ENCODE data around the gene TNPO3.

Gene TNPO3

DNA sequence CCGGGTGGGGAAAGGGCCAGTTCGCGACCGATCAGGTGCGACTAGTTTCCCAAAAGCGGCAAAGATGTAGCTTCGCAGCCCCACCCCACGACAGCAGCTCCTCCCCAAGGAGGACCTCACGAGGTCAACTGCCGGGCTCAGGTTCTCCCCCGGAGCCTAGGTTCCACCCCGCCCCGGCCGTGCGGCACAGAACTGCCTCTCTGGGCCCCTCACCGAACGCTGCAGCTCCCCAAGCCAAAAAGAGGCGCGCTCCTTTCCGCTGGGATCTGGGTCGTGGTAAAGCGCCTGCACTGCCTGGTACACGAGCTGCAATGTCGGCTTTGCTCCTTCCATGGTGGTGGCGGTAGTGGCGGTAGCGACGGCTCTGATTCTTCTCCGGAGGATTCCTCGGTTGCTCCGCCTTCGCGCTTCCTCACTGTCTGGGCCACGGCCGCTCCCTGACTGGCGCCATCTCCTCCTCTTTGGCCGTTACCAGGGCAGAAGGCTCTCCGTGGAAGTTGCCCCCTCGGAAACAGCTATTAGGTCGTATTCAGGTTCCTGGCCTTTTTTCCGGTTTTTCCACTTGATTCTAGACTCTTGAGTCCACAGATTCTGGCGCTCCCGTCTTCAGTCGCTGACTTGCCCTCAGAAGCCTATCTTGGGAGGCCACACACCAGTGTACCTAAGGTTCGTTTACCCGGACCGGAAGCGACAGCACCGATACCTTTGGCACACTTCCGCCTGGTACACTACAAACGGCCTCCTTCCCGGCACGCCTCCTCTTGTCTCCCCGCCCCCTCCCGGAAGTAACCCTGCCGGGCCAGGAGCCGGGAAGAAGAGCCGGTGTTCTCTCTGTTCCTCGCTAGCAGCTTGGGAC lies at the start of gene TNPO3:
Gene TNPO3 (minus strand): TSS at position 674 of the 856 bp plus-strand sequence. CDS start 341 bp downstream, at position 333.
- FAIRE-seq, result peak; percentile 77

DNA sequence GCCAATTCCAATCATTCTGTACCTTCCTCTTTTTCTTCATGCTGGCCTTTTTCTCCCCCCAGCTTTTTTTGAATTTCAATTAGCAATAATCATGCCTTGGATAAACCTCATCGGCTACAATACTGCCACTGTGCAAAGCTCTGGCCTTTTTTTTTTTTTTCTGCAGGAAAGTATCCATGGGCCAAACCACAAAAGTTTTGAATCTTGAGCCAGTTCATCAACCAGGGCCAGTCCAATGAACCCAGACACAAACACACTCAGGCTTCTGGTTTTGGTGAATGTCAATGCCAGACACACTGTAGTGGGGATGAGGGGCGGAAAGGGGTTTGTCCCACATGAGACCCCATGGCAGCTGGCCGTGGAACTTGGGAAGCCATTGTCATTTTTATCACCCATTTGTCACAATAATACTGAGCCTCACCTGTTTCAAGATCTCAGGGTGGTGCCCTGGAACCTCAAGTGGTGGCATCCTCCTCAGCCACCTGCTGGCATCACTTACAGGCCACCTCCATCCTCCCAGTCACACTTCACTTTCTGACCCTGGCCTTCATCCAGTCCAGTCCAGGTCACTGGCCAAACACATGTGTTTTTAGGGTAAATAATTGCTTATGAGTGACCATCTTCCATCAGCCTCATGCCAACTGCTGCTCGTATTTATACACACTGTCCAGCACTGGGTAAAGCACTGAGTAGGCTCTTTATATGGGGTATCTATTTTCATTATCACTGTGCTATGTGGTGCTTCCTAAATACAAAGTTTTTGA lies 48.8 kb upstream of the TNPO3 start:
- no peak for FAIRE-seq

- FAIRE-seq, result no peak
Measured at GRCh38 chr7:129101746-129102145, 46.8 kb upstream of the TNPO3 start.

GRCh38 chr7:129100827-129101166 lies 45.9 kb upstream of the TNPO3 start:
- no peak for FAIRE-seq

DNA sequence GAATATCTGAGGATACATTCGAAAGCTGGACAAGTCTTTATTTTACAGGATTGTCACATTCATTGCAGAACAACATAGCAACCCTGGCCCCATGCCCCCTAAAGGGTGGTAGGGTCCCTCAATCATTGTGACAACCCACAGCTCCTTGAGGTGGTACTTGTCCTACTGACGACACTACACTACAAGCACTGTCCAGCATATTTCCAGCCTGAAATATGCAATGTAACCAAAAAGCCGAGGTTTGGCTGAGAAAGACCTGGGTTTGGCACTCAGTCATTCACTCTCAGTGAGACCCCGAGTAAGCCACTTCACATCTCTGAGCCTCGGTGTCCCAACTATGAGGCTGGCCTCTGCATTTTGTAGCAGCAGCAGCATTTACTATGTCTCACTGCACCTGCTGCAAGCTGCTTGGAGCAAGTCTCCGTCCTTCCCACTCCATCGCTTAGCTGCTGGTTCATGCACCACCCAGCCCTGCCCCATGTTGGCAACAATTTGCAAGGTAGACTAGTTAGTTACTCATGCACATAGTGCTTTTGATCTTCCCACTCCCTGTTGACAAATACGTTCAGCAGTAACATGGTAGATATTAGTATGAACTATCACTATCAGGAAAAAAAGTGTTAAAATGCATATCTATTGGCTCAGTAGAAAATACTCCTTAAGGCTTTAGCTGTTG lies 43.6 kb upstream of the TNPO3 start:
- no peak for FAIRE-seq

- FAIRE-seq, result no peak
Measured at GRCh38 chr7:129095258-129095657, 40.3 kb upstream of the TNPO3 start.

- no peak for FAIRE-seq
Measured at GRCh38 chr7:129094501-129094900, 39.6 kb upstream of the TNPO3 start.

DNA sequence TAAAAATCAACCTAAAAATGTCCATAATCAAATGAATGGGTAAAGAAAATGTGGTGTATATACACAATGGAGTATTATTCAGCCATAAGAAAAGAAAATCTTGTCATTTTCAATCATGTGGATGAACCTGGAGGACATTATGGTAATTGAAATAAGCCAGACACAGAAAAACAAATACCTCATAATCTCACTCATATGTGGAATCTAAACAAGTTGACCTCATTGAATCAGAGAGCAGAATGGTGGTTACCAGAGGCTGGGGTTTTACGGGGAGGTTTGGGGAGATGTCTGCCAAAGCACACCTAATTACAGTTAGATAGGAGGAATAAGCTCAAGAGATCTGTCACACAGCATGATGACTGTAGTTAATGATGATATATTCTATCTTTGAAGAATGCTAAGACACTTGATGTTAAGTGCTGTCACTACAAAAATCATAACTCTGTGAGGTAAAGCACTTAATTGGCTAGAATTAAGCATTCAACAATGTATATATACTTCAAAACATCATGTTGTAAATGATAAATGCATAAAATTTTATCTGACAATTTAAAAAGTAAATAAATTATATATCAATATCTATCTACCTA lies 39.1 kb upstream of the TNPO3 start:
- no peak for FAIRE-seq

- peak; percentile 25 for FAIRE-seq
Measured at GRCh38 chr7:129091484-129092002, 36.6 kb upstream of the TNPO3 start.

- no peak for FAIRE-seq
Measured at GRCh38 chr7:129090300-129090907, 35.5 kb upstream of the TNPO3 start.

DNA sequence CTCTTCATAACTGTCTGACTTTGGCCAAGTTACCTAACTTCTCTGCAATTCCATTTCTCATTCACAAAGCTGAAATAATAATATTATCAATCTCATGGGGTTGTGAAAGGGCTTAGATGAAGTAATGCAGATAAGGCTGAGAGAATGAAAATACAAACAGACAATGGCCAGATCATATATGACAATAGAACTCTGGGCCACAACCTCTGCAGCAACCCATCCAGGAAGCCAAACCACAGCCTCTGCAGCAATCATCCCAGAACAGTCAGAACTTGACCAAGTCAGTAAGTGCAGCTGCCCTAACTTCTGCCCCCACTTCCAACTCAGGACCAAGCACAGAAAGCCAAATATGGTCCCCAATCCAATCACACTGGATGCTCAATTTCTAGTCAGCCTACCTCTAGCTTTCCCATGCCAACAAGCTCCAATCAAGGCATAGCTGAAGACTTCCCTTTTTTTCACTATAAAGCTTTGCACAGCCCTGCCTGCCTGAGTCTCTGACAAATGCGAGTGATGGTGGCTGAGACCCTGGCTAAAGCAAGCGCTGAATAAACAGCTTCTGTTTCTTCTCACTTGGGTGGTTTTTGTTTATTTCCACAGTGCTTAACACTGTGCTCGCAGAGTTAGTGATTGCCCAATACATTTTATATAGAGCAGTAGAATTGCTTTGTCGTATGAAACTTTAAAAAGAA lies 34.8 kb upstream of the TNPO3 start:
- no peak for FAIRE-seq

DNA sequence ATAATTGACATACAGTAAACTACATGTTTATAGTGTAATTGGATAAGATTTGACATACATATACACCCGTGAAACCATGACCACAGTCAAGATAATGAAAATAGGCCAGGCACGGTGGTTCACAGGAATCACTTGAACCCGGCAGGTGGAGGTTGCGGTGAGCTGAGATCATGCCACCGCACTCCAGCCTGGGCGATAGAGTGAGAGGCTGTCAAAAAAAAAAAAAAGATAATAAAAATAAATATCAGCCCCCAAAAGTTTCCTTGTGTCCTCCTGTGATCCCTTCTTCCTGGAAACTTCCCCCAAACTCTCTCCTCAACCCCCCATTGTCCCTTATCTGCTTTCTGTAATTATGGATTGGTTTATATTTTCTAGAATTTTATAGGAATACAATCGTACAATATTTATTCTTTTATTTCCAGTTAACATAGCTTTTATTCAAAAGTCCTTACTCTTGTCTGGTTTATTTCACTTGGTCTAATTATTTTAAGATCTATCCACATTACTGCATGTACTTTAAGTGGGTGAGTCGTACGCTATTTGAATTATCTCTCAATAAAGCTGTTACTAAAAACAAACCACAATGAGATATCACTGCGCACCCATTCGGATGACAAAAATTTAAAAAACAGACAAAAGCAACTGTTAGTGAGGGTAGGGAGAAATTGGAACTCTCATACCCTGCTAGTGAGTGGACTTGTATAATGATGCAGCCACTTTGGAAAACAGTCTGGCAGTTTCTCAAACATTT lies 30.1 kb upstream of the TNPO3 start:
- no peak for FAIRE-seq

GRCh38 chr7:129083525-129083924 lies 28.6 kb upstream of the TNPO3 start:
- FAIRE-seq, result no peak

- no peak for FAIRE-seq
Measured at GRCh38 chr7:129078455-129078854, 23.5 kb upstream of the TNPO3 start.

- no peak for FAIRE-seq
Measured at GRCh38 chr7:129076886-129077285, 22.0 kb upstream of the TNPO3 start.

- no peak for FAIRE-seq
Measured at GRCh38 chr7:129074994-129075393, 20.1 kb upstream of the TNPO3 start.

DNA sequence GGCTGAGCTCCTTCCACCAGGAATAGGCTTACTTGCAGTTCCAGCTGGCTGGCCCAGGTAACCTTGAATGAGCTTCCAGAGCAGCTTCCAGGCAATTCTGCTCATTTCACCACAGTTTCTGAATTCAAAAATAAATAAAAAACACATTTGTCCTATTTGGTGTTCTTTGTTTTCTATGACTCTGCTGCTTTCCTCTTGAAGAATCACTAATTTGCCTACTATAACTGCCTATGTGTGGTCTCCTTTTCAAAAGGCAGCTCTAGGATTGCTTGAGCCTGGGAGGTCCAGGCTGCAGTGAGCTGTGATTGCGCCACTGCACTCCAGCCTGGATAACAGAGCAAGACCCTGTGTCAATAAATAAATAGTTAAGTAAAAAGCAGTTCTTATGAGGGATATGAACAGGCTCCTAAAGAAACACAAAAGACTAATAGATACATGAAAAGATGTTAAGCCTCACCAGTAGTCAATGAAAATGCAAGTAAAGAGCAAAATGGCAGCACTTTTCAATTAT lies 19.5 kb upstream of the TNPO3 start:
- FAIRE-seq, result no peak

DNA sequence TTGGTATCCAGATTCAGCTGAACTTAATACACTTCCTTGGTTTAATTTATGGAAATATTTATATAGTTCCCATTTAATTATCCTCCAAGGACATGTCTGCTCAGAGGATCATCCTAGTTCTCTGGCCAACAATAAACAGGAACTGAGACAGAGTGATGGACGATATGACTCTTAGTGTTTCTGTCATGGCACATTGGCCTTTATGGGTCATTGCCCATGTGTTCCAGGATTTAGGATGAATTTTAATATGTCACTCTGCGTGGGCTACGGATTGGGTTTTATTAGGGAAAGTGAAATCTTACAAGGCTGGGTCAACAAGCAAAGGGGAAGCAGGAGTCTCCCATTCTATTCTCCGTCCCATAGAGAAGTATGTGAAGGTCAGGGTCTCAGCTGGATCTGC lies 18.8 kb upstream of the TNPO3 start:
- no peak for FAIRE-seq

GRCh38 chr7:129073204-129073603 lies 18.3 kb upstream of the TNPO3 start:
- no peak for FAIRE-seq

DNA sequence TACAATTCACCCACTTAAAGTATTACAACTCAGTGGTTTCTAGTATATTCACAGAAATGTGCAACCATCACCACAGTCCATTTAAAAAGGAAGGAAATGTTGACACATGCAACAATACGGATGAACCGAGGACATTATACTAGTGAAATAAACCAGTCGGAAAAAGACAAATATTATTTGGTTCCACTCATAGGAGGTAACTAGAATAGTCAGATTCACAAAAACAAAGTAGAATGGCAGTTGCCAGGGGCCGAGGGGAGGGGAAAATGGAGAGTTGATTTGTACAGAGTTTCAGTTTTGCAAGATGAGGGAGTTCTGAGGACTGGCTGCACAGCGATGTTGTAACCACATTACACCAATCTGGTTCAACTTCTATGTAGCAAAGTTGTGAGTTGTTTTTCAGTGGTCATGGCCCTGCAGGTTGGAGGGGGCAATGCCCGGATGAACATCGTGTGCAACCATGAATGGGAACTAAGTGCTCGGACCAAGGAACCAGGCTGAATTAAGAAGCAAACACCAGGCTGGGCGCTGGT lies 17.6 kb upstream of the TNPO3 start:
- FAIRE-seq, result no peak

DNA sequence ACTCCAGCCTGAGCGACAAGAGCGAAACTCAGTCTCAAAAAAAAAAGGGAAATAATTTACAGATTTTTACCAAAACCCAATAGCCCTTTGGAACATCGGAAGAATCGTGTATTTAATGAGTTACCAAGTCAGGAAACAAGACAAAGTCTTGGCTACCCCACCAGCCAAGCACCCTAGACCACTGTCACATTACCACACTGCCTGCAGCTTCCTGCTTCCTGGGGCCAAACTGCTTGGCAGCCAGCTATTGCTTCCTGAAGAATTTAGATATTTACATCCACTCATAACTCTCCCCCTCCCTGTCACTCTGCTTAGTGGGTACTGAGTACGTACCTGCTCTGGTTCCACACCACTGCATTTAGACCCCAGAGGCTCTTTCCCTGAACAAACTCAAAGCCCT lies 14.1 kb upstream of the TNPO3 start:
- FAIRE-seq, result no peak

Measured in G401.6 (cell line).